ENCODE data around the gene NUCKS1. TPM values are rescaled to one million over a fixed set of nuclear protein-coding genes. Genes with fewer than 3 reads are reported as not detected.

The NUCKS1 gene
- total RNA-seq, 1 experiment from 2014 or later, result 401 TPM

- no peaks in the 10 kb centered on the region for H3K9me3 Mint-ChIP-seq
- H3K27me3 Mint-ChIP-seq (ENCODE audit: low read depth), result no peaks in the 10 kb centered on the region
- DNase-seq (ENCODE audit: low spot score), result no peak
- H3K27ac Mint-ChIP-seq, result peak overlapping the region; percentile 2; the same call in 1 of the 2 replicates
- peaks cover 21% of the 10 kb centered on the region for H3K4me1 Mint-ChIP-seq
- POLR2A ChIA-PET, result no interaction called here
- no peak for TF ChIP-seq SOX15 (CRISPR knock-in tag; IDR thresholded peaks at IDR 0.05)
- no peak for TF ChIP-seq PRDM15 (CRISPR knock-in tag; IDR thresholded peaks at IDR 0.05)
- TF ChIP-seq ERG (CRISPR knock-in tag; IDR thresholded peaks at IDR 0.05), result no peak
- TF ChIP-seq ATF3 (CRISPR knock-in tag; conservative IDR thresholded peaks at IDR 0.05), result no peak
- TF ChIP-seq CREB1 (CRISPR knock-in tag; IDR thresholded peaks at IDR 0.05), result no peak
- no peak for TF ChIP-seq ZSCAN18 (CRISPR knock-in tag; IDR thresholded peaks at IDR 0.05)
- no peak for ATAC-seq
- H3K36me3 Mint-ChIP-seq, result peaks cover 66% of the 10 kb centered on the region
- H3K4me3 Mint-ChIP-seq, result no peak overlapping the region
- CTCF ChIA-PET, result no interaction called here
These were observed 30.2 kb downstream of the NUCKS1 start for GRCh38 chr1:205719762-205720161.

GRCh38 chr1:205719015-205719414 is 31.0 kb downstream of the NUCKS1 start:
- CTCF ChIA-PET, result no interaction called here
- TF ChIP-seq ARID4B (CRISPR knock-in tag; IDR thresholded peaks at IDR 0.05; ENCODE audit: borderline replicate concordance), result no peak
- TF ChIP-seq E2F4 (CRISPR knock-in tag; IDR thresholded peaks at IDR 0.05; ENCODE audit: borderline replicate concordance, low read depth), result no peak
- TF ChIP-seq SMAD3 (CRISPR knock-in tag; IDR thresholded peaks at IDR 0.05; ENCODE audit: borderline replicate concordance), result no peak
- TF ChIP-seq IRF2 (CRISPR knock-in tag; IDR thresholded peaks at IDR 0.05; ENCODE audit: borderline replicate concordance, low read depth), result no peak
- Mint-ChIP-seq H3K27me3 (ENCODE audit: low read depth) (no peaks in the 10 kb centered on the region), H3K9me3 (no peaks in the 10 kb centered on the region), H3K4me1 (peaks cover 29% of the 10 kb centered on the region), H3K36me3 (peaks cover 63% of the 10 kb centered on the region), H3K4me3 (no peak overlapping the region), H3K27ac (no peak overlapping the region)
- POLR2A ChIA-PET, result no interaction called here
- no peak for ATAC-seq
- DNase-seq (ENCODE audit: low spot score), result no peak
